HG02973 (cell line): ENCODE measurements around the gene RND1.
"Not testable (repeated sequence)": the region's sequence is repeated elsewhere in the genome, so short reads cannot be mapped to it uniquely, and the experiment has no call there.

Experiments
- ATAC-seq: cut with Tn5 transposase; IDR thresholded peaks from one replicate; pipeline ENCODE4 v1.9.1; 2021; ENCODE audit warnings: moderate library complexity; ENCODE audit not compliant: unreplicated experiment

Gene RND1

GRCh38 chr12:48865281-48866051, at the start of gene RND1:
RND1 (minus strand) TSS chr12:48865870; CDS start chr12:48865767, 103 bp downstream.
- peak; percentile 80 for ATAC-seq

- ATAC-seq: no peak
Observed at GRCh38 chr12:48910196-48910595, 44.5 kb upstream of the RND1 start.

DNA sequence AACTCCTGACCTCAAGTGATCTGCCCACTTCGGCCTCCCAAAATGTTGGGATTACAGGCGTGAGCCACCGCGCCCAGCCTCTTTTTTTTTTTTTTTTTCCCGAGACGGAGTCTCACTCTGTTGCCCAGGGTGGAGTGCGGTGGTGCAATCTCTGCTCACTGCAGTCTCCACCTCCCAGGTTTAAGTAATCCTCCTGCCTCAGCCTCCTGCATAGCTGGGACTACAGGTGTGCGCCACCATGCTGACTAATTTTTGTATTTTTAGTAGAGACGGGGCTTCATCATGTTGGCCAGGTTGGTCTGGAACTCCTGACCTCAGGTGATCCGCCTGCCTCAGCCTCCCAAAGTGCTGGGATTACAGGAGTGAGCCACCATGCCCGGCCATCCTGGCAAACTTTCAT, 44.0 kb upstream of the RND1 start:
- ATAC-seq: not testable (repeated sequence)

DNA sequence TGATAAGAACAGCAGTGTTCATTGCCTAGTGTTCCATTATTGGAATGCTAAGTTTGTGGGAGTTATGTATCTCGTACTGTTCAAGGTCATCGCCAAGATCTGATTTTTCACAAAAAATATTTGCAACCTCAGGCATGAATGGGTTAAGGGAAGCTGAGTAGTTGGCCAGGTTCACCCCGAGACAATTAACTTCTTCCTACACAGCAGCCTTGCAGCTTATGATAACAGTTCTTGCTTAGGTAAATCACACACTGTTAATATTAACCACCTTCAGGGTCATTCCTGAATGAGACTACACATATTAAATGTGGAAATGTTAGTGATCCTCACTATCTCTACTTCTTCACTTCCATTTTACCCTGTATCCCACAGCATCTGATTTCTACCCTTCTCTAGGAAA, 41.6 kb upstream of the RND1 start:
- no peak for ATAC-seq

GRCh38 chr12:48903982-48904411, 38.3 kb upstream of the RND1 start:
- ATAC-seq: peak; percentile 84

DNA sequence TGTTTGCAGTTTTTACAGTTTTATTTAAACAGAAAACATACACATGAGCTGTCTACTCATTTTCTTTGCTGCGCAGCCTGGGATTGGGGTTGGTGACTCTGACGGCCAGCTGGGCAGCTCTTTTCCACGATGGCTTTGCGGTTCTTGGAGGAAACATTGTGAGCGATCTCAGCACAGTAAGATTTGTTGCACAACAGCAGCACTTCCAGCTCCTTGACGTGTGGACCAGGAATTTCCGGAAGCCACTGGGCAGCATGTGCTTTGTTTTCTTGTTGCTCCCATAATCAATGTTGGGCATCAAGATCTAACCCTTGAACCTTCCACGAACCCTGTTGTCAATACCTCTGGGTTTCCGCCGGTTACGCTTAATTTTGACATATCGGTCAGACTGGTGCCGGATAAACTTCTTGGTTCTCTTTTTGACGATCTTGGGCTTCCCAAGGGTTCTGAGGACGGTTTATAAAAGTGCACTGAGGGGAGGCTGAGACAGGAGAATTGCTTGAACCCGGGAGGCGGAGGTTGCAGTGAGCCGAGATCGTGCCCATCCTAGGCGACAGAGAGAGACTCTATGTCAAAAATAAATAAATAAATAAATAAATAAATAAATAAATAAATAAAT, 37.8 kb upstream of the RND1 start:
- ATAC-seq: no peak

DNA sequence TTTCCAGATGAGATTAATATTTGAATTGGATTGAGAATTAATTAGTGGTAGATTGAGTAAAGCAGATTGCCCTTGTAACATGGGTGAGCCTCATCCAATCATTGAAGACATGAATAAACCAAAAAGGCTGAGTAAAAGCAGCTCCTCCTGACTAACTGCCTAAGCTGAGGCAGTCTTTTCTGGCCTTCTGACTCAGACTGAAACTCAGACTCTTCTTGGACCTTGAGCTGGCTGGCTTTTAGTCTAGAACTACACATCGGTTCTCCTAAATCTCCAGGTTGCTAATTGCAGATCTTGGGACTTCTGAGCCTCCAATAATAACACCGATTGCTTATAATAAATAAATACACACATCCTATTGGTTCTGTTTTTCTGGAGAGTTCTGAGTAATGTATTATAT, 35.6 kb upstream of the RND1 start:
- ATAC-seq: no peak

GRCh38 chr12:48899651-48900050, 34.0 kb upstream of the RND1 start:
- ATAC-seq: no peak

GRCh38 chr12:48894271-48894670, 28.6 kb upstream of the RND1 start:
- no peak for ATAC-seq

GRCh38 chr12:48890657-48891418, 25.2 kb upstream of the RND1 start:
- no peak for ATAC-seq

DNA sequence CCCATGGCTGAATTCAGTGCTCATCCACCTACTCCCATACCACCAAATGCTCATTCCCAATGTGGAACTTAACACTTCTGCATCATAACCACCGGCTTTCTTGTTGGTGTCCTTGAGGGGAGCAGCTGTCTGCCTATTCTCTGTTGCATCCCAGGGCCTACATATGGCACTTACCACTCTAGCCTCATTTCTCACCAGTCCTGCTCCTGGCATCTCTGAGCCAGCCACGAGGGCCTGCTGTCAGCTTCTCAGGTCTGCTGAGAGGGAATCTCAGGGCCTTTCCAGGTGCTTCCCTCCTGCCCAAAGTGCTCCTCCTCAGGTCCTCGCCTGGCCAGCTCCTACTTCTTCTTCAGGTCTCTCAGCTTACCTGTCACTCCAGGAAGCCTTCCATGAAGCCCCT, 24.0 kb upstream of the RND1 start:
- ATAC-seq: no peak

DNA sequence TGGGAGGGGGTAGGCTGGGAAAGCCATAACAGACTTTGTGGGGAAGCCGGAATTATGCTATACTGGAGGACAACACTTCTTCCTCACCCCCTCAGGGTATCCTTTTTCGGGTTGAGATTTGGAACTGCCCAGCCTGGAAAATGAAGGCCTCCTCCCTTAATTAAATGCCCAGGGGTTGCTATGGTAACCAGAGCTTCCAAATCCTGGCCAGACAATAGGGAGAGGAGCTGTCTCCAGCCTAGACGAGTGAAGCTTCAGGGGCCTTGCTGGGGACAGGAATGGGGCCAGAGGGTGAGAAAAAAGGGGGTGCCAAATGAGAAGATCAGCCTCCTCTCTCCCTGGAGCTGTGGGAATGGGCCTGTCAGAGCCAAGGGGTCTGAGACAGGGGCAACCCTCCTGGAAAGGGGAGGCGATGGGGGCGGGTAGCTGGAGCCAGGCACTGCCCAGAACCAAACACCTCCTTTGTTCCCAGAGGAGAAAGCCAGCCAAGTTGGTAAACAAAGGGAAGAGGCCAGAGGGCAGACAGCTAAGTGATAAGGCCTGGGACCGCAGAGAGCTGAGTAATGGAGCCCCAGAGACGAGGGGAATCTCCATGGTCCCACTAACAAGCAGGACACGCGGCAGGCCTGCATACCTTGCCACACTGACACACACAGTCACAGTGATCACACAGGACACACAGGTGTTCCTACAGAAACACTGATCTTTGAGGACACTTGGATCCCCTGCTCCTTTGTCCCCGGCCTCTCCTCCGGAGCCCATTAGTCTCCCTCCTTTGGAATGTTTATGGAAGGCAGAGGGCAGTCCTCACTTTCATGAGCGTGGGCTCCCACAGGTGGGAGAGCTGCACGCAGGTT, 17.9 kb upstream of the RND1 start:
- ATAC-seq: no peak

GRCh38 chr12:48882972-48883304, 17.3 kb upstream of the RND1 start:
- ATAC-seq: no peak

DNA sequence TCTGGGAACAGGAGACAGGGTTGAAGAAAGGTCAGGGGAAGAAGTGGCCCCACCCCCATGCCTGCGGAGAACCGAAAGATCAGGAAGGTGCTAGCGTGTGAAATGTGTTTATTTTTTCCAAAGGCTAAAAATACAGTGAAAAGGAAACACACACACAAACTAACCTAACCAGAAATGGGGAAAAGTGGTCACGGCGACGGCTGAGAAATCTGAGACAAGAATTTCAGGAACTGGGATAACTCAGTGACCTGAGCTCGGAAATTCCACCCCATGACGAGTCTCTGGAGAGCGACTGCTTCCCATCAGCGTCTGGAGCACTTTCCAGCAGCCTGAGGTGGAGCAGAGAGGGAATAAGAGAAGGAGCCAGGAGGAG, 16.6 kb upstream of the RND1 start:
- ATAC-seq: no peak

- no peak for ATAC-seq
Observed at GRCh38 chr12:48881686-48882314, 16.1 kb upstream of the RND1 start.

DNA sequence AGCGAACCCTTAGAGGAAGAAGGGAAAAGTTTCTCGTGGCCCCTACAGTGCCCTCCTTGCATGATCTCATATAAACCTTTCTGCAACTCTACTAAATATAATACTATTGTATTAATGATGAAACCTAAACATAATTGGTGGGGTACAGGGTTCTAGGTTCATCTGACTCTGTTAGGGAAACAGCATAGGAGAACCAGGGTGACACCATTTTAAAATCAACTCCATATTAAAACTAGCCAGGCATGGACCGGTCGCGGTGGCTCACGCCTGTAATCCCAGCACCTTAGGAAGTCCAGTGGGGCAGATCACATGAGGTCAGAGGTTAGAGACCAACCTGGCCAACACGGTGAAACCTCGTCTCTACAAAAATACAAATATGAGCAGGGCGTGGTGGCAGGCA, 15.0 kb upstream of the RND1 start:
- ATAC-seq: no peak

DNA sequence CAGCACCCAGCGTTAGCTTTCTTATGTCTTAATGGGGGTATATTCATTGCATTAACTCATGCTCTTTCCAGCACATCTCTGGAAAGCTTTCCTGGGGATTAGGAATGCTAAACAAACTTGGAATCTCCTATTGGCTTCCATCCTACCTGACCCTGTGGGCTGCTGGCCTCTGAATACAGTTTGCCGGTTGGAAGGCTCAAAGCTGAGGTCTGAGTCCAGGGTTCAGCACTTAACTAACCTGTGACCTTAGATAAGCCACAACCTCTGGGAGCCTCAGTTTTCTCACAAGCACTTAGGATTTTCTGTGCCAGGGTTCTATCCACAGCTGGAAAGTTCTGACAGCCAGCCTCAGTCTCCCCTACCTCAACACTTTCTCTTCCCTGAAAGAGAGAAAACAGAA, 12.9 kb upstream of the RND1 start:
- ATAC-seq: no peak

DNA sequence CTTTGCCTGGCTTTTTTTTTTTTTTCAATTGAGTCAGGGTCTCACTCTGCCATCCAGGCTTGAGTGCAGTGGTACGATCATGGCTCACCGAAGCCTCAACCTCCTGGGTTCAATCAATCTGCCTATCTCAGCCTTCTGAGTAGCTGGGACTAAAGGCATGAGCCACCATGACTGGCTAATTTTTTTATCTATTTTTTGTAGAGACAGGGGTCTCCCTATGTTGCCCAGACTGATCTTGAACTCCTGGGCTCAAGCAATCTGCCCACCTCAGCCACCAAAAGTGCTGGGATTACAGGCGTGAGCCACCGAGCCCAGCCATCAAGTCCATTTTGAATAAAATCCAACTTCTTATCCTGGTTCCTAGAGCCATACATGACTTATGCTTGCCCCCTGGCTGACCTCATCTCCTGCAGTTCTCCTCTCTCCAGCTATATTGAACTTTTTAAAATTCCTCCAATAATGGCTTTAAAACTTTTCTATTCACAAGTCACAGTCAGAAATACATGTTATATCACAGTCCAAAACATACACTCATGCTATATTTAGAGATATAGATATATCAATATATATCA, 10.4 kb upstream of the RND1 start:
- ATAC-seq: no peak

- ATAC-seq: not testable (repeated sequence)
Observed at GRCh38 chr12:48873534-48873933, 7.9 kb upstream of the RND1 start.

- no peak for ATAC-seq
Observed at GRCh38 chr12:48873096-48873495, 7.4 kb upstream of the RND1 start.
